OCI-LY1 (cell line): ENCODE data around the gene CARD6.

Experiments
- CTCF ChIP-seq: fragments of 200-600 bp; sonication (generic), shearing (Covaris generic); IDR thresholded peaks from 2 replicates; pipeline ENCODE4 v1.5.1; 2017; ENCODE audit warnings: mild to moderate bottlenecking, antibody characterized with exemption, low read length, moderate library complexity, mixed read lengths
- EZH2 ChIP-seq: fragments of 200-600 bp; sonication (generic), shearing (Covaris generic); IDR thresholded peaks from 2 replicates; pipeline ENCODE4 v1.8.0; 2017; ENCODE audit warnings: borderline replicate concordance, mixed run types, mild to moderate bottlenecking, antibody characterized with exemption, low read length, moderate library complexity, mixed read lengths

GRCh38 chr5:40838086-40838485 lies 3.1 kb upstream of the CARD6 start:
- TF ChIP-seq CTCF = no peak
- TF ChIP-seq EZH2 = no peak
